ENCODE measurements around the gene UGT1A7.

The UGT1A7 gene

GRCh38 chr2:233798335-233799086, 116.8 kb downstream of the UGT1A7 start:
- ChIA-PET CTCF (no interaction called here), POLR2A (ENCODE audit: low non-redundant PET) (no interaction called here)
- no peak overlapping the region for H3K27ac ChIP-seq
- no peak for TF ChIP-seq CTCF (conservative IDR thresholded peaks at IDR 0.05; ENCODE audit: low read depth)
- DNase-seq (ENCODE audit: low spot score) = no peak

- POLR2A ChIA-PET (ENCODE audit: low non-redundant PET) = no interaction called here
Measured at GRCh38 chr2:233799087-233799665, 117.5 kb downstream of the UGT1A7 start.

DNA sequence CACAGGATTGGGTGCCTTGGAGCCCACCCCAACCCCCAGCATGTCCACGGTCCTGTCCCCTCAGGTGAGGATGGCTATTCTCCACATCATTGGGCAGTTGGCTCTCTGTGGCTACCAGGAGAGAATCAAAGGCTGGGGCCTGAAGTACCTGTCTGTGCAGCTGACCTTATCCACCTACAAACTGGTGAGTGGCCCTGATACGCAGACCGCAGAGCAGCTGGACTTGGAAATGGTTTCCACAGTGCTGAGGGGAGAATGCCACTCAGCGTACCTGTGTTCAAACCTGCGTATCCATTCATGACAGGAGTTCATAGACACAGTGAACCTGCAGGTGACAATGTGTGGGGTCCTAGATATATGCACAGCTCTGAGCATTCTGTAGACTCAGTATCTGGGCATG, 118.0 kb downstream of the UGT1A7 start:
- no peak for TF ChIP-seq CTCF (conservative IDR thresholded peaks at IDR 0.05; ENCODE audit: low read depth)
- DNase-seq (ENCODE audit: low spot score) = no peak
- H3K27ac ChIP-seq = no peak overlapping the region
- ChIA-PET CTCF (interaction anchor here (0.6 kb wide), 2 partner anchors 250 to 356 kb away, joined by 3 read pairs; no protein-coding TSS in a partner anchor), POLR2A (ENCODE audit: low non-redundant PET) (no interaction called here)

More at GRCh38 chr2:233799087-233799665, 117.5 kb downstream of the UGT1A7 start:
- CTCF ChIA-PET = interaction anchor here (0.6 kb wide), 1 partner anchor 249 kb away, joined by 3 read pairs; no protein-coding TSS in a partner anchor
- TF ChIP-seq CTCF (conservative IDR thresholded peaks at IDR 0.05; ENCODE audit: low read depth) = no peak
- H3K27ac ChIP-seq = no peak overlapping the region
- no peak for DNase-seq (ENCODE audit: low spot score)

- no peak for DNase-seq (ENCODE audit: low spot score)
- CTCF ChIA-PET = interaction anchor here (0.6 kb wide), 1 partner anchor 356 kb away, joined by 3 read pairs; no protein-coding TSS in a partner anchor
- POLR2A ChIA-PET (ENCODE audit: low non-redundant PET) = no interaction called here
- TF ChIP-seq CTCF (conservative IDR thresholded peaks at IDR 0.05; ENCODE audit: low read depth) = no peak
- H3K27ac ChIP-seq = no peak overlapping the region
Measured at GRCh38 chr2:233800208-233800607, 118.5 kb downstream of the UGT1A7 start.

DNA sequence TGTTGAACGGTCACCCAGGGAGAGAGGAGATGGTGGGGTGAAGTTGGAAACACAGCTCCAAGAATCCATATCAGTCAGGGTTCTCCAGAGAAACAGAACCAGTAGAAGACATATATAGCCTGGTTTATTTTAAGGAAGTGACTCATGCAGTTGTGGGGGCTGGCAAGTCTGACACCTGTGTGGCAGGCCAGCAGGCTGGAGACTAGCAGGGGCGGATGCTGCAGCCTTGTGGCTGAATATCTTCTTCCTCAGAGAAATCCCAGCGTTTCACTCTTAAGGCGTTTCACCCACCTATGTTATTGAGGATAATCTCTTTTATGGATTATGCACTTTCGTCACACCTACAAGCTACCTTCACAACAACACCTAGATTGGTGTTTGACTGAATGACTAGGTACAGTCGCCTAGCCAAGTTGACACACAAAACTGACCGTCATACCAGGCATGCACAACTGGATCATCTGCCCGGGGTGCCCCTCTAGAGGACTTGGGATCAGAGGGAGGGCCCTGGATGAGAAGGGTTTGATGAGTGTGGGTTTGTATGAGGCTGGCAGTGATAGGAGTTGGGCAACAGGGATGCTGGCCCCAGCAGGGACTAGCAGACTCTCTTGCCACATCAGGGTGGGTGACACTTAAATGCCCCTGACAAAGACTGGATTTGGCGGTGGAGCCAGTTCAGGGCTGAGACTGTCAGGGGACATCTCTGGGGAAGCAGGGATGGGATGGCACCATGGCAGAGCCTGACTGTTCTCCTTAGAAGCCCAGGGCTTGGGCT, 119.8 kb downstream of the UGT1A7 start:
- ChIA-PET POLR2A (ENCODE audit: low non-redundant PET) (no interaction called here), CTCF (no interaction called here)
- DNase-seq (ENCODE audit: low spot score) = peak; percentile 20
- no peak for TF ChIP-seq CTCF (conservative IDR thresholded peaks at IDR 0.05; ENCODE audit: low read depth)
- no peak overlapping the region for H3K27ac ChIP-seq

DNA sequence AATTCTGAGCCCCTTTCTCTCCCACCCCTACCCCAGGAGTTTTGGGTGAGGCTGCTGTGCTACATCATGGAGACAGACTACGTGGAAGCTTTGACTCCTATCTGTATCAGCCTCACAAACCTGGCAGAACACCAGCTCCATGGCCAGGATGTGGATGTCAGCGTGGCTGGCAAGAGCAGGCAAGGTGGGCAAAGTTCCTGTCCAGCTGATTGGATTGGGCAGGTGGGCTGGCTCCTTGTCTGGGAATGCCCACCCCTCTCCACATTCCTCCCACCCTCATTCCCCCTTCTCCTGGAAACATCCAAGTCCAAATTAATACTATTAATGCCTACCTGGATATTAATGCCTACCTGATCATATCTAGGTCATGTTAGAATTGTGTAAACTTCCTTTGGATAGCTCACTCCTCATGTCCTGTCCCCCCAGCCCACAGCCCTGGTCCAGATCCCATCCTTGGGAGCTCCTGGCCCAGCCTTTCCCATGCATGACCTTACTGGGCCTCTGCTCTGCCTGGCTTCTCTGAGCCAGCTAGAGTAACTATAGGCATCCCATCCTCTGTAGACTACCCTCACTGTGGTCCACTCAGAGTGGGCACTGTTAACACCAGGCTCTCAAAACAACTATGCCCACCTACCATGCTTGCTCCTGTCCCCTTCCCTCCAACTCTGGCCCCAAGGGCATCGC, 120.6 kb downstream of the UGT1A7 start:
- ChIA-PET POLR2A (ENCODE audit: low non-redundant PET) (no interaction called here), CTCF (no interaction called here)
- TF ChIP-seq CTCF (conservative IDR thresholded peaks at IDR 0.05; ENCODE audit: low read depth) = no peak
- no peak for DNase-seq (ENCODE audit: low spot score)
- H3K27ac ChIP-seq = no peak overlapping the region
